ENCODE data around the gene STUM.

DNA sequence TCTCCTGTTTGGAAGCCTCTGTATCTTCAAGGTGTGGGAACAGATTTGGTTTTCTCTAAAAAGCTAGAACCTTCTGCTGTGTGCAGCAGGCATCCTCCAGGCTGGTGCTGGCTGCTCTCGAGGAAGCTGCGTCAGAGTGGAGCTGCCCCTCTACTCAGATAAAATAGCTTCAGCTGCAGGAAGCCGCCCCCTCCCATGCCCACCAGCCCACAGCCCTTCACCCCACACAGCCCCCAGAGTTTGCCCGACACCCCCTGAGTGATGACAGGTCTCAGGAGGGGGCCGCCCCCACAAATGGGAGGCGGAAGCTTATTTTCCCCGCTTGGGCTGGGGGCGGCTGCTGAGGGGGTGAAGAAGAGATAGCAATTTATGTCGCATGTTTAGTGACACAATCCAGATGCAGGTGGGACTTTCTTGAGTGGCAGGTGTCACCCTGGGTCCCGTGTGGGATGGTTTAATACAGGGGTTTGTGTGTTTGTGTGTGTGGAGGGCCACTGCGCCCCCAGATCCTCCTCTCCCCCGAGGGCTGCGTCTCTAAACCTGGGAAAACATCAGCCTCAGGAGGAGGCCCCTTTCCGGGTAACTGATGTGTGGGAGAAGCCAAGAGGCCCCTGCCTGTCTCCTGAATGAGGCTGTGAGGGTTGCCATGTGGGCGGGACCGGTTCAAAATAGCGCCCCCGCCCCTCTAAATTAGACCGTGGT, 55.4 kb downstream of the STUM start:
- TF ChIP-seq, protein P1, sequence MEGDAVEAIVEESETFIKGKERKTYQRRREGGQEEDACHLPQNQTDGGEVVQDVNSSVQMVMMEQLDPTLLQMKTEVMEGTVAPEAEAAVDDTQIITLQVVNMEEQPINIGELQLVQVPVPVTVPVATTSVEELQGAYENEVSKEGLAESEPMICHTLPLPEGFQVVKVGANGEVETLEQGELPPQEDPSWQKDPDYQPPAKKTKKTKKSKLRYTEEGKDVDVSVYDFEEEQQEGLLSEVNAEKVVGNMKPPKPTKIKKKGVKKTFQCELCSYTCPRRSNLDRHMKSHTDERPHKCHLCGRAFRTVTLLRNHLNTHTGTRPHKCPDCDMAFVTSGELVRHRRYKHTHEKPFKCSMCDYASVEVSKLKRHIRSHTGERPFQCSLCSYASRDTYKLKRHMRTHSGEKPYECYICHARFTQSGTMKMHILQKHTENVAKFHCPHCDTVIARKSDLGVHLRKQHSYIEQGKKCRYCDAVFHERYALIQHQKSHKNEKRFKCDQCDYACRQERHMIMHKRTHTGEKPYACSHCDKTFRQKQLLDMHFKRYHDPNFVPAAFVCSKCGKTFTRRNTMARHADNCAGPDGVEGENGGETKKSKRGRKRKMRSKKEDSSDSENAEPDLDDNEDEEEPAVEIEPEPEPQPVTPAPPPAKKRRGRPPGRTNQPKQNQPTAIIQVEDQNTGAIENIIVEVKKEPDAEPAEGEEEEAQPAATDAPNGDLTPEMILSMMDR (IDR thresholded peaks at IDR 0.05), result no peak
- TF ChIP-seq POLR2A (IDR thresholded peaks at IDR 0.05), result no peak

Measured in adrenal gland (tissue), 5 donors.